ENCODE data around the gene LPCAT1.

DNA sequence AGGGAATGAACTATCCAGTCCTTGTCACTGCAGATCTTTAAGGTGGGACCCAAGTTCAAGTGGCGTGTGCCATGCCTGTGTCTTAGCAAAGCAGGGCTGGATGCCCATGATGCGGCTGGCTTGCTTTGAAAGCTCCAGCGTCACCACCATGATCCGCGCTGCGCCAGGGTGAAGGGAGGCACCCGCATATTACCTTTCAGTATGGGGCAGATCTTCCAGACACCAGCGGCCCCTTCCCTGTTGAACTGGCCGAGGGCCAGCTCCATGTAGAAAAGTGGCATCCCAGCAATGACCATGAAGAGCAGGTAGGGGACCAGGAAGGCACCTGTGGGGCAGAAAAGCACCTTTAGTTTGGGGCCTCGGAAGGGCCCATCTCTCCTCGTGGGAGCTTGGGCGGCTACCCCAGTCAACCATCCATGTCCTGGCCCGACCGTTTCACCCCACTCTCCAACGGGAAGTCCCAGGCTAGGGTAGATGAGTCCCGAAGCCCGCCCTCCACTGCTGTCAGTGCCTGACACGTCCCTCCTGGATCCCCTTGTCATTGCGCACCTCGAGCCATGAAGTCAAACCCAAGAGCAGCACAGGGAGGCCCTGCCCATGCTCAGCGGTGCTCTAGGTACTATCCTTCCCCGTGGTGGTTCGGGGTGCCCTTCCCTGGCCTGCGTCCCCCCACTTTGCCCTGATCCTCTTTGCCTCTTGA, 82.4 kb downstream of the LPCAT1 start:
- TF ChIP-seq YY1 (IDR thresholded peaks at IDR 0.05; ENCODE audit: insufficient read depth, insufficient read length) (no peak), ZNF274 (IDR thresholded peaks at IDR 0.05; ENCODE audit: low read depth, low read length) (no peak), SUZ12 (IDR thresholded peaks at IDR 0.05; ENCODE audit: extremely low read depth, insufficient read depth, insufficient read length) (no peak)
